Measurements from ENCODE around the gene CORO2A. TPM values are rescaled to one million over a fixed set of nuclear protein-coding genes. Genes with fewer than 3 reads are reported as not detected.

CORO2A gene
- total RNA-seq, 2 donors from 2014 or later = 31.2 to 45.3 TPM

GRCh38 chr9:98204692-98205091 lies 12.3 kb upstream of the CORO2A start:
- TF ChIP-seq POLR2AphosphoS5 (IDR thresholded peaks at IDR 0.05) = no peak
- no peak for TF ChIP-seq POLR2A (IDR thresholded peaks at IDR 0.05)
- TF ChIP-seq CTCF (IDR thresholded peaks at IDR 0.05) = no peak
- H3K27ac ChIP-seq = no peak overlapping the region
- H3K9me3 ChIP-seq = no peaks in the 10 kb centered on the region
- intact Hi-C loops (cut with DNase I) = loop anchor here (1.0 kb wide), 1 partner anchor 58 kb away; no protein-coding TSS in a partner anchor
- no peak for DNase-seq (ENCODE audit: low spot score)
- H3K4me3 ChIP-seq = no peak overlapping the region
- no peaks in the 10 kb centered on the region for H3K36me3 ChIP-seq
- no peaks in the 10 kb centered on the region for H3K27me3 ChIP-seq (replicated peaks; ENCODE audit: insufficient read depth)
- no peaks in the 10 kb centered on the region for H3K4me1 ChIP-seq (replicated peaks)
- WGBS = 81% methylated on average over 4 of the region's 4 CpGs

GRCh38 chr9:98203153-98203552 lies 10.7 kb upstream of the CORO2A start:
- H3K9me3 ChIP-seq = no peaks in the 10 kb centered on the region
- intact Hi-C loops (cut with DNase I) = no loop called here

GRCh38 chr9:98202252-98202651 lies 9.8 kb upstream of the CORO2A start:
- intact Hi-C loops (cut with DNase I) = no loop called here

More at GRCh38 chr9:98203153-98203552, 10.7 kb upstream of the CORO2A start:
- Histone ChIP-seq H3K4me1 (replicated peaks) (no peaks in the 10 kb centered on the region), H3K27ac (no peak overlapping the region), H3K36me3 (no peaks in the 10 kb centered on the region), H3K4me3 (no peak overlapping the region), H3K27me3 (replicated peaks; ENCODE audit: insufficient read depth) (no peaks in the 10 kb centered on the region)
- WGBS = 80% methylated on average over 7 of the region's 7 CpGs
- TF ChIP-seq POLR2A (IDR thresholded peaks at IDR 0.05) = no peak
- TF ChIP-seq POLR2AphosphoS5 (IDR thresholded peaks at IDR 0.05) = no peak
- no peak for TF ChIP-seq CTCF (IDR thresholded peaks at IDR 0.05)
- DNase-seq (ENCODE audit: low spot score) = no peak

GRCh38 chr9:98201749-98202148 lies 9.3 kb upstream of the CORO2A start:
- Histone ChIP-seq H3K27me3 (replicated peaks; ENCODE audit: insufficient read depth) (no peaks in the 10 kb centered on the region), H3K4me3 (no peak overlapping the region), H3K27ac (no peak overlapping the region), H3K9me3 (no peaks in the 10 kb centered on the region), H3K4me1 (replicated peaks) (no peaks in the 10 kb centered on the region), H3K36me3 (no peaks in the 10 kb centered on the region)
- 86% methylated on average over 7 of the region's 7 CpGs for WGBS
- TF ChIP-seq POLR2AphosphoS5 (IDR thresholded peaks at IDR 0.05) (no peak), POLR2A (IDR thresholded peaks at IDR 0.05) (no peak), CTCF (IDR thresholded peaks at IDR 0.05) (no peak)
- intact Hi-C loops (cut with DNase I) = no loop called here
- DNase-seq (ENCODE audit: low spot score) = no peak

More at GRCh38 chr9:98202252-98202651, 9.8 kb upstream of the CORO2A start:
- no peaks in the 10 kb centered on the region for H3K27me3 ChIP-seq (replicated peaks; ENCODE audit: insufficient read depth)
- no peak for DNase-seq (ENCODE audit: low spot score)
- WGBS = 75% methylated on average over 5 of the region's 5 CpGs
- H3K4me1 ChIP-seq (replicated peaks) = no peaks in the 10 kb centered on the region
- H3K4me3 ChIP-seq = no peak overlapping the region
- no peak overlapping the region for H3K27ac ChIP-seq
- no peak for TF ChIP-seq POLR2A (IDR thresholded peaks at IDR 0.05)
- TF ChIP-seq CTCF (IDR thresholded peaks at IDR 0.05) = no peak
- no peak for TF ChIP-seq POLR2AphosphoS5 (IDR thresholded peaks at IDR 0.05)
- H3K9me3 ChIP-seq = no peaks in the 10 kb centered on the region
- H3K36me3 ChIP-seq = no peaks in the 10 kb centered on the region

- no peaks in the 10 kb centered on the region for H3K36me3 ChIP-seq
- no peaks in the 10 kb centered on the region for H3K4me1 ChIP-seq (replicated peaks)
- H3K27ac ChIP-seq = no peak overlapping the region
- no peak for TF ChIP-seq POLR2AphosphoS5 (IDR thresholded peaks at IDR 0.05)
- no peak for TF ChIP-seq CTCF (IDR thresholded peaks at IDR 0.05)
- no peak for TF ChIP-seq POLR2A (IDR thresholded peaks at IDR 0.05)
- intact Hi-C loops (cut with DNase I) = no loop called here
- WGBS = 84% methylated on average over 6 of the region's 6 CpGs
- H3K27me3 ChIP-seq (replicated peaks; ENCODE audit: insufficient read depth) = no peaks in the 10 kb centered on the region
- no peak overlapping the region for H3K4me3 ChIP-seq
- H3K9me3 ChIP-seq = no peaks in the 10 kb centered on the region
- DNase-seq (ENCODE audit: low spot score) = no peak
These were observed 8.7 kb upstream of the CORO2A start for GRCh38 chr9:98201102-98201501.

All from prostate gland (tissue), 2 donors.